ENCODE results near the gene FSTL3. TPM values are rescaled to one million over a fixed set of nuclear protein-coding genes. Genes with fewer than 3 reads are reported as not detected.

The FSTL3 gene
- total and polyA plus RNA-seq, 10 of the 15 experiments (the other 5 are each of a cell fraction or from before 2014, with no cell fraction given), result 0.42 to 13.5 (median 3.6) TPM

GRCh38 chr19:731000-731399 lies 54.8 kb downstream of the FSTL3 start:
- in situ Hi-C loops (cut with MboI) (loop anchor here (5.0 kb wide), 2 partner anchors 64 to 144 kb away; partner anchors contain the start of gene HCN2), intact Hi-C loops (cut with micrococcal nuclease; ENCODE audit: unreplicated experiment) (loop anchor here (5.0 kb wide), 1 partner anchor 144 kb away; the partner anchor contains the start of gene HCN2)
- Histone ChIP-seq H3K4me1 (ENCODE audit: control insufficient read depth, insufficient read depth, low read length) (peaks cover 5% of the 10 kb centered on the region), H4K20me1 (ENCODE audit: control insufficient read depth, insufficient read depth) (no peaks in the 10 kb centered on the region), H3K9ac (ENCODE audit: control insufficient read depth, insufficient read depth, low read length) (no peak overlapping the region), H3K36me3 (ENCODE audit: control insufficient read depth in 2 of 2, insufficient read depth in 2 of 2, low read length in 1 of 2) (no peaks in the 10 kb centered on the region), H3K79me2 (ENCODE audit: control insufficient read depth, insufficient read depth, low read length) (no peaks in the 10 kb centered on the region), H2AFZ (ENCODE audit: control insufficient read depth, low read depth, low read length) (no peak overlapping the region), H3K4me3 (no peak overlapping the region), H3K9me3 (replicated peaks; ENCODE audit: control insufficient read depth, insufficient read depth, low read length) (no peaks in the 10 kb centered on the region), H3K27ac (ENCODE audit: control insufficient read depth, insufficient read depth) (no peak overlapping the region), H3K27me3 (replicated peaks in 1 of 2; ENCODE audit: control insufficient read depth in 2 of 2, insufficient read depth in 2 of 2, low read length in 1 of 2) (no peaks in the 10 kb centered on the region), H3K4me2 (ENCODE audit: control insufficient read depth, insufficient read depth) (no peak overlapping the region)
- no peak for FAIRE-seq
- no peak for DNase-seq (ENCODE audit: low read depth, low spot score)
- RAD21 ChIA-PET (ENCODE audit: unreplicated experiment), result no interaction called here
- POLR2A ChIA-PET, result interaction anchor here (1.4 kb wide), 1 partner anchor 51 kb away, joined by 5 read pairs; no protein-coding TSS in a partner anchor
- no TSS peak for BruUV-seq (replicated peaks)
- CTCF ChIA-PET, result interaction anchor here (0.6 to 1.9 kb wide), 2 partner anchors 30 to 68 kb away, joined by 4 to 5 read pairs; partner anchors contain the start of gene RNF126
- ATAC-seq, result no peak
- SMC1A ChIA-PET (ENCODE audit: uncharacterized antibody, unreplicated experiment), result interaction anchor here (0.8 kb wide), 1 partner anchor 66 kb away, joined by 3 read pairs; no protein-coding TSS in a partner anchor
- WGBS (ENCODE audit: insufficient coverage, insufficient replicate concordance, low lambda C conversion rate, missing lambda C conversion rate), result 84% methylated on average over 15 of the region's 16 CpGs
- TF ChIP-seq CREM (IDR thresholded peaks at IDR 0.05; ENCODE audit: low read depth) (no peak), HDAC2 (IDR thresholded peaks at IDR 0.05) (no peak), REST (IDR thresholded peaks at IDR 0.05; ENCODE audit: low read depth, low read length) (no peak), CBX3 (IDR thresholded peaks at IDR 0.05; ENCODE audit: borderline replicate concordance, low read depth) (no peak), PAX8 (IDR thresholded peaks at IDR 0.05) (no peak), ATF2 (IDR thresholded peaks at IDR 0.05; ENCODE audit: low read length) (no peak), FOXK2 (IDR thresholded peaks at IDR 0.05) (no peak), BCLAF1 (IDR thresholded peaks at IDR 0.05) (no peak), RUNX3 (IDR thresholded peaks at IDR 0.05; ENCODE audit: low read length) (no peak), BACH1 (IDR thresholded peaks at IDR 0.05; ENCODE audit: borderline replicate concordance) (no peak), ZSCAN29 (IDR thresholded peaks at IDR 0.05) (no peak)
- TF ChIP-seq, protein P1, sequence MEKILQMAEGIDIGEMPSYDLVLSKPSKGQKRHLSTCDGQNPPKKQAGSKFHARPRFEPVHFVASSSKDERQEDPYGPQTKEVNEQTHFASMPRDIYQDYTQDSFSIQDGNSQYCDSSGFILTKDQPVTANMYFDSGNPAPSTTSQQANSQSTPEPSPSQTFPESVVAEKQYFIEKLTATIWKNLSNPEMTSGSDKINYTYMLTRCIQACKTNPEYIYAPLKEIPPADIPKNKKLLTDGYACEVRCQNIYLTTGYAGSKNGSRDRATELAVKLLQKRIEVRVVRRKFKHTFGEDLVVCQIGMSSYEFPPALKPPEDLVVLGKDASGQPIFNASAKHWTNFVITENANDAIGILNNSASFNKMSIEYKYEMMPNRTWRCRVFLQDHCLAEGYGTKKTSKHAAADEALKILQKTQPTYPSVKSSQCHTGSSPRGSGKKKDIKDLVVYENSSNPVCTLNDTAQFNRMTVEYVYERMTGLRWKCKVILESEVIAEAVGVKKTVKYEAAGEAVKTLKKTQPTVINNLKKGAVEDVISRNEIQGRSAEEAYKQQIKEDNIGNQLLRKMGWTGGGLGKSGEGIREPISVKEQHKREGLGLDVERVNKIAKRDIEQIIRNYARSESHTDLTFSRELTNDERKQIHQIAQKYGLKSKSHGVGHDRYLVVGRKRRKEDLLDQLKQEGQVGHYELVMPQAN (conservative IDR thresholded peaks at IDR 0.05), result no peak

Data from GM12878 (cell line).